GM21576 (cell line): ENCODE data around the gene CNIH1.
"Not testable (repeated sequence)": the region's sequence is repeated elsewhere in the genome, so short reads cannot be mapped to it uniquely, and the experiment has no call there.

ENCODE experiments used
- ATAC-seq: cut with Tn5 transposase; IDR thresholded peaks from one replicate; pipeline ENCODE4 v1.9.1; 2021; ENCODE audit warnings: mild to moderate bottlenecking, moderate library complexity; ENCODE audit not compliant: unreplicated experiment

CNIH1 gene

GRCh38 chr14:54470701-54471100 is 29.5 kb upstream of the CNIH1 start:
- ATAC-seq = no peak

DNA sequence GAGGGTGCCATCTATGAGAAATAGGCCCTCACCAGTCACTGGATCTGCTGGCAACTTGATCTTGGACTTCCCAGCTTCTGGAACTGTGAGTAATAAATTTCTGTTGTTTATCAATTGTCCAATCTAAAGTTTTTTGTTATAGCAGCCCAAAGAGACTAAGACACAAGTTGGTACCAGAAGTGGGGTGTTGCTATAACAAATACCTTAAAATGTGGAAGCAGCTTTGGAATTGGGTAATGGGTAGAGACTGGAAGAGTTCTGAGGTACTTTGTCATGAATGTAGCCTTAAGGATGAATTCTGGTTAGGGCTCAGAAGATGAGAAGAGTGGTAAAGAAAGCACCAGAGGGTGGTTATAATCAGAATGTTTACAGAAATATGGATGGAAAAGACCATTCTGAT is 26.1 kb upstream of the CNIH1 start:
- no peak for ATAC-seq

GRCh38 chr14:54465654-54466053 is 24.5 kb upstream of the CNIH1 start:
- no peak for ATAC-seq

- ATAC-seq = no peak
These were observed 20.9 kb upstream of the CNIH1 start for GRCh38 chr14:54462048-54462447.

DNA sequence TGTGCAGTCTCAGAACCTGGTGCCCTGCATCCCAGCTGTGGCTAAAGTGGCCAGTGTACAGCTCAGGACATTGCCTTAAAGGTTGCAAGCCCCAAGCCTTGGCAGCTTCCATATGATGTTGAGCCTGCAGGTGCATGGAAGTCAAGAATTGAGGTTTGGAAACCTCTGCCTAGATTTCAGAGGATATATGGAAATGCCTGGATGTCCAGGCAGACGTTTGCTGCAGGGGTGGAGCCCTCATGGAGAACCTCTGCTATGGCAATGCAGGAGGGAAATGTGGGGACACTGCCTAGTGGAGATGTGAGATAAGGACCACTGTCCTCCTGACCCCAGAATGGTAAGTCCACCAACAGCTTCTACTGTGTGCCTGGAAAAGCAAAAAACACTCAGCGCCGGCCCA is 17.9 kb upstream of the CNIH1 start:
- ATAC-seq = no peak

DNA sequence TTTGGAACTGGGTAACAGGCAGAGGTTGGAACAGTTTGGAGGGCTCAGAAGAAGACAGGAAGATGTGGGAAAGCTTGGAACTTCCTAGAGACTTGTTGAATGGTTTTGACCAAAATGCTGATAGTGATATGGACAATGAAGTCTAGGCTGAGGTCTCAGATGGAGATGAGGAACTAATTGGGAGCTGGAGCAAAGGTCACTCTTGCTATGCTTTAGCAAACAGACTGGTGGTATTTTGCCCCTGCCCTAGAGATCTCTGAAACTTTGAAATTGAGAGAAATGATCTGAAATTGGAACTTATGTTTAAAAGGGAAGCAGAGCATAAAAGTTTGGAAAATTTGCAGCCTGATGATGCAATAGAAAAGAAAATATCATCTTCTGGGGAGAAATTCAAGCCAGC is 17.4 kb upstream of the CNIH1 start:
- not testable (repeated sequence) for ATAC-seq

DNA sequence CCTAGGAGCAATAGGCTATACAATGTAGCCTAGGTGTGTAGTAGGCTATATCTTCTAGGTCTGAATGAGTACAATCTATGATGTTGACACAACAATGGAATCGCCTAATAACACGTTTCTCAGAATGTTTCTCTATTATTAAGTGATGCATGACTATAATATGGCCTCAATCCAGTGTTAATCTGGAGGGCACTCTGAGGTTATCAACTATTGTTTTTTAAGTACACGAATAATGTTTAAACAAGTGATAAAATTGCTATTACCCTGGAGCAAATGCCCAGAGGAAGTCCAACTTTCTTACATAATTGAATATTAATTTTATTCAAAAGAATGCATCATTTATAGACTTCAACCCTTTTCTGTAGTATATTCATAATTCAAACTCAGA is 16.4 kb upstream of the CNIH1 start:
- ATAC-seq = no peak

GRCh38 chr14:54456820-54457608 is 15.8 kb upstream of the CNIH1 start:
- not testable (repeated sequence) for ATAC-seq

DNA sequence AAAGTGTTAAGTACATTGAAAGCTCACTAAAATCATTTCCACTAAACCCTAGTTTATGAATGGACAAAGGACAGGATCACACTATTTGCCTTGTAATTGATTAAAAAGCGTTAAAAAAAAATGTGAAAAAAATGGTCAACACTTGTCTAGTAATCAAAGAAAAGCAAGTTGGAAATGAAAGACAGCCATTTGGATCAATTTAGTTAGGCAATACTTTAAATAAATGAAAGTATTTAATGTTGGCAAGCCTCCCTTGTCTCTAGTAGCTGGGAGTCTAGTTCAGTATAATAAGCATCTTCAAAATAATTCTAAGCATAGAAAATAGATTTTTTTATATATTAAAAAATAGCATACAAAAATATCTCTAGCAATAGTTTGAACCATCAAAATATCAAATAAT is 14.2 kb upstream of the CNIH1 start:
- ATAC-seq = no peak

DNA sequence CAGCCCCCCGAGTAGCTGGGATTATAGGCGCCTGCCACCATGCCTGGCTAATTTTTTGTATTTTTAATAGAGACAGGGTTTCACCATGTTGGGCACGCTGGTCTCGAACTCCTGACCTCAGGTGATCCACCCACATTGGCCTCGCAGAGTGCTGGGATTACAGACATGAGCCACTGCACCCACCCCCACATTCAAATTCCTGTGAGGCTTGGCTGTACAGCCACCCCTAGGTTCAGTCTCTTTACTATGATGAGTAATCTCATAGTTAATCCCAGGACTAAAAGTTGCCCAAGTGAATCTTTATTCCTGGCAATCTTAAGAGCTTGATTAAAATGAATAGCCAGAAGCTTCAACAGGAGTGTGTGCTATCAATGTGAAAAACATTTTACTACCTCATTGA is 12.8 kb upstream of the CNIH1 start:
- not testable (repeated sequence) for ATAC-seq

GRCh38 chr14:54453252-54453651 is 12.1 kb upstream of the CNIH1 start:
- ATAC-seq = no peak

GRCh38 chr14:54451961-54452360 is 10.8 kb upstream of the CNIH1 start:
- no peak for ATAC-seq

DNA sequence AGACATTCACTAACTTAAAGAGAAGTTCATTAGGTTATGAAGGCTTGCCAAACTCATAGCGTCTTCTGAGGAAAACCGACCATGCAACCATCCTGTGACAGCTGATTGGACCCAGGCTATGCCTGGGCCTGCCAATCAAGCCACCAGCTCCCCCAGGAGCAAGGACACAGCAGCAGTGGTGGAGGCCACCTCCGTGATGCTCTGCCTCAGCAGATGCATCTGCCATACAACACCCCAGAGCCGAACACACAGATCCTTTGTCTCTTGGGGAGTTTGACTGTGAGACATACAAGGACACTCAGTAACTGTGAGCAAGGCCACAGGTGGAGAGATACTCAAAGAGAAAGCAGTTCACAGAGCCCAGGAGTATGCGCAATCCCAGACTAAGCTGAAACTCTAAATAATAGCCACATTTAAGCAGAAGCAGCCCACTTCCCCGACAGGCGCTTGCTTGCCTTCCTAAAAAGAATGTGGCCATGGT is 10.0 kb upstream of the CNIH1 start:
- ATAC-seq = no peak

- ATAC-seq = peak; percentile 64
These were observed 9.4 kb upstream of the CNIH1 start for GRCh38 chr14:54450535-54450934.

- no peak for ATAC-seq
These were observed 6.1 kb upstream of the CNIH1 start for GRCh38 chr14:54447231-54447692.

DNA sequence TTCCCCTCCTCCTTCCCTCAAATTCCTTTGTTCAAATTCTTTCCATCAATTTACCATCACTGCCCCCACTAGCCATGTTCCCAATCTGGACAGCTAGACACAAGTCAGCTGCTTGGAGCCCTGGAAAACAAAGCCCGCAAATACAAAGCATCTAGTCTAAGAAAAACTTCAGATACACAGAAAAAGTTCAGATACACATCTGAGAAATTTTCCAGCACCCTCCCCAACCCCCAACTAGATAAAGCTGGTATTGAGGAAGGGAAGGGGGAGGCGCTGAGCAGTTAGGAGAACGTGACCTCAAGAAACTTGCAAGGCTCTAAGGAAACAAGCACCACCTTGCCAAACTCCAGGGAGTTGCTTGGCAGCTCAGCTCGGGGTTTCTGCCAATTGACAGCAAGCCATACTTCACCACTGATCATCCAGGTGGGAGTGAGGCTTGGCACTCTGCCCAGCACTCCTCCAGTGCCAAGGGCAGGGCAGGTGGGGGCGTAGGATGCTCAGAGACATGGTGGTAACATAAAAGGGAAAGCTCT is 5.1 kb upstream of the CNIH1 start:
- no peak for ATAC-seq

DNA sequence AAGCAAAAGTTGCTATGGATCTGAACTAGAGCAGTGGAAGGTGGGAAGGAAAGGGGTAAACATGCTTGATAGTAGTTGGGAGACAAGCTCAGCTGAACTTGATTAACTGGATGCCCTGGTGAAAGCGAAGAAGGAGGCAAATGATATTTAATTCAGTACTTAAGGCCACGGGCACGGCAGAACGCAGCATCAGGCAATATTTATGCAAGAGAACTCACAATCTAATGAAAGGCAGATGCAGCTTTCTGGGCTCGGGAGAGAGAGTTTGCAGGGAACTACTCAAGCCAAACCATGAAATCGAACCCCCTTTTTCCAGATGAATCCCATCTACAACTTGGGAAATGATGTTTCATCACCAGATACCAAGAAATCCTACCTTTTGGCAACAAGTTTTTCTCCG is 3.5 kb upstream of the CNIH1 start:
- ATAC-seq = no peak

DNA sequence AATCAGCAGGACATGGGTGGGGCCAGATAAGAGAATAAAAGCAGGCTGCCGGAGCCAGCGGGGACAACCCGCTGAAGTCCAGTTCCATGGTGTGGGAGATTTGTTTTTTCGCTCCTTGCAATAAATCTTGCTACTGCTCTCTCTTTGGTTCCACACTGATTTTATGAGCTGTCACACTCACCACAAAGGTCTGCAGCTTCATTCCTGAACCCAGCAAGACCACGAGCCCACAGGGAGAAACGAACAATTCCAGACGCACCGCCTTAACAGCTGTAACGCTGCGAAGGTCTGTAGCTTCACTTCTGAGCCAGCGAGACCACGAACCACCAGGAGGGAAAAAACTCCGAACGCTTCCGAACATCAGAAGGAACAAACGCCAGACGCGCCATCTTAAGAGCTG is 2.8 kb upstream of the CNIH1 start:
- no peak for ATAC-seq

GRCh38 chr14:54442961-54443360 is 1.8 kb upstream of the CNIH1 start:
- ATAC-seq = not testable (repeated sequence)

DNA sequence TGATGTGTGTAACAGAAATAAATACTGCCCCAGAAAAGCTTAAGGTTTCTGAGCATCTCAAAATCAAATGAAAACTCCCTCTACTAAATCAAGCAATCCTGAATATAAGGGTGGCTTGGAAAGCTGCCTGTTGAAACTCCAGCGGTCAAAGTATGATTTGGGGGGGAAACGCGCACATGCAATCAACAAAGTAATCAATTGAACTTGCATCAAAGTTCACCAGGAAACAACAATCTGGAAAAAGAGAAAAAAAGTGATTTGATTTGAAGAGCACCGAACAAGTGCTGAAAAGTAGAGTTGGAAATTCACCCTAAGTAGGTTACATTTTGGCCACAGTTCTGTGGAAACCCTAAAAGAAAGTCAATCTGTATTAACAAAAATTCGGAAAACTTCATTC is 700 bp downstream of the CNIH1 start:
- ATAC-seq = no peak

GRCh38 chr14:54440037-54440436 is 1.1 kb downstream of the CNIH1 start:
- ATAC-seq = no peak

GRCh38 chr14:54438703-54439102 is 2.5 kb downstream of the CNIH1 start:
- ATAC-seq = no peak

- not testable (repeated sequence) for ATAC-seq
These were observed 3.2 kb downstream of the CNIH1 start for GRCh38 chr14:54437954-54438353.
